Measurements from ENCODE around the gene CFAP20DC. TPM values are rescaled to one million over a fixed set of nuclear protein-coding genes. Genes with fewer than 3 reads are reported as not detected.

The CFAP20DC gene
- total RNA-seq, 1 donor from 2014 or later, result 4.2 TPM

DNA sequence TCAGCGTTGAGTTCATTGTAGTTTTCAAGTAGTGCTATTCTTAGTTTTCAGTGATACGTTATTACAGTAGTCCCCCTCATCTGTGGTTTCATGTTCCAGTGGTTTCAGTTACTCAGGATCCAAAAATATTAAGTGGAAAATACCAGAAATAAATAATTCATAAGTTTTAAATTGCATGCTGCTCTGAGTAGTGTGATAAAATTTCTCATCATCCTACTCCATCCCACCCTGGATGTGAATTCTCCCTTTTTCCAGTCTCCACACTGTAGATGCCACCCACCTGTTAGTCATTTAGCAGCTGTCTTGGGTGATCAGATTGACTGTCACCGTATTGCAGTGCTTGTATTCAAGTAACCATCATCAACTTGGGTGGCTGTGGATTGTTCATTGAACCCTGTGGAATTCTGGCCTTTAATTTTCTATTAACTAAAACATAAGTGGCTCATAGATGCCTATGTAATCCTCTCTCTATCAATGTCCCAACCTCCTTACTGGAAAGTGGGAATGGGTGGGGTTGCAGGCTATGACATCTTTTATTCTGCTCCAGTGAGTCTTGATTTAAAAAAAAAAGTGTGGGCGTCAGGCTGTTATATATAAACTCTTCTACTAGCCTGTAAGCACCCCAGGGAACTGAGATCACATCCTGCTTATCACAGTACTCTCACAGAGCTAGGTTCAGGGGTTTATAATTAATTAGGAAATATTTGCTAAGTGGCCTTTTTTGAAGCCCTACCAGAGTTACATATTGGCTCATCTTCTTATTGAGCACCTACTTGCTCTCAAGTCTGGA, 97.5 kb downstream of the CFAP20DC start:
- no peaks in the 10 kb centered on the region for H3K4me1 Mint-ChIP-seq (ENCODE audit: unreplicated experiment)
- no peak overlapping the region for H3K27ac Mint-ChIP-seq (ENCODE audit: unreplicated experiment)
- H3K27me3 Mint-ChIP-seq (ENCODE audit: unreplicated experiment), result no peaks in the 10 kb centered on the region
- H3K9me3 Mint-ChIP-seq (ENCODE audit: unreplicated experiment), result no peaks in the 10 kb centered on the region
- H3K4me3 Mint-ChIP-seq (ENCODE audit: unreplicated experiment), result no peak overlapping the region
- no peak for DNase-seq (ENCODE audit: low spot score)
- H3K36me3 Mint-ChIP-seq (ENCODE audit: low read depth, unreplicated experiment), result no peaks in the 10 kb centered on the region
- TF ChIP-seq, protein P1, sequence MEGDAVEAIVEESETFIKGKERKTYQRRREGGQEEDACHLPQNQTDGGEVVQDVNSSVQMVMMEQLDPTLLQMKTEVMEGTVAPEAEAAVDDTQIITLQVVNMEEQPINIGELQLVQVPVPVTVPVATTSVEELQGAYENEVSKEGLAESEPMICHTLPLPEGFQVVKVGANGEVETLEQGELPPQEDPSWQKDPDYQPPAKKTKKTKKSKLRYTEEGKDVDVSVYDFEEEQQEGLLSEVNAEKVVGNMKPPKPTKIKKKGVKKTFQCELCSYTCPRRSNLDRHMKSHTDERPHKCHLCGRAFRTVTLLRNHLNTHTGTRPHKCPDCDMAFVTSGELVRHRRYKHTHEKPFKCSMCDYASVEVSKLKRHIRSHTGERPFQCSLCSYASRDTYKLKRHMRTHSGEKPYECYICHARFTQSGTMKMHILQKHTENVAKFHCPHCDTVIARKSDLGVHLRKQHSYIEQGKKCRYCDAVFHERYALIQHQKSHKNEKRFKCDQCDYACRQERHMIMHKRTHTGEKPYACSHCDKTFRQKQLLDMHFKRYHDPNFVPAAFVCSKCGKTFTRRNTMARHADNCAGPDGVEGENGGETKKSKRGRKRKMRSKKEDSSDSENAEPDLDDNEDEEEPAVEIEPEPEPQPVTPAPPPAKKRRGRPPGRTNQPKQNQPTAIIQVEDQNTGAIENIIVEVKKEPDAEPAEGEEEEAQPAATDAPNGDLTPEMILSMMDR (IDR thresholded peaks at IDR 0.05; ENCODE audit: unreplicated experiment), result no peak

DNA sequence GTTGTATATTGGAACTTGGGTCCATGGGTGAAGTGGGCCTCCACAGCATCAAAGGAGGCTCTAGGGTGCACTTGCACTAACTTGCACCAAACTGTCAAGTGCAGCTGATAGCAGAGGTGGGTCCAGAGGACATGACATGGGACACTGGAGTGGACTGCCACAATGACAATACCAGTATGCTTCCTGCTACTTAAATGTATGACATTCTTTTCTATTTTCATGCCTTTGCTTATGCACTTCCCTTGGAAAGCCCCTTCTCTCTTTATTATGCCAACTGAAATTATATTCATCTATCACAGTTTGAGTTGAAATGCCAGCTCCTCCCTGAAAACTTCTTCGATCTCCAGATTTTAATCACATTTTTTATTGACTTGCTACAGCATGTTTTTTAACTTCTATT, 101.8 kb downstream of the CFAP20DC start:
- Mint-ChIP-seq H3K9me3 (ENCODE audit: unreplicated experiment) (no peaks in the 10 kb centered on the region), H3K36me3 (ENCODE audit: low read depth, unreplicated experiment) (no peaks in the 10 kb centered on the region), H3K4me3 (ENCODE audit: unreplicated experiment) (no peak overlapping the region), H3K27ac (ENCODE audit: unreplicated experiment) (no peak overlapping the region), H3K4me1 (ENCODE audit: unreplicated experiment) (no peaks in the 10 kb centered on the region), H3K27me3 (ENCODE audit: unreplicated experiment) (no peaks in the 10 kb centered on the region)
- TF ChIP-seq, protein P1 (IDR thresholded peaks at IDR 0.05; ENCODE audit: unreplicated experiment), result no peak
- DNase-seq (ENCODE audit: low spot score), result no peak

DNA sequence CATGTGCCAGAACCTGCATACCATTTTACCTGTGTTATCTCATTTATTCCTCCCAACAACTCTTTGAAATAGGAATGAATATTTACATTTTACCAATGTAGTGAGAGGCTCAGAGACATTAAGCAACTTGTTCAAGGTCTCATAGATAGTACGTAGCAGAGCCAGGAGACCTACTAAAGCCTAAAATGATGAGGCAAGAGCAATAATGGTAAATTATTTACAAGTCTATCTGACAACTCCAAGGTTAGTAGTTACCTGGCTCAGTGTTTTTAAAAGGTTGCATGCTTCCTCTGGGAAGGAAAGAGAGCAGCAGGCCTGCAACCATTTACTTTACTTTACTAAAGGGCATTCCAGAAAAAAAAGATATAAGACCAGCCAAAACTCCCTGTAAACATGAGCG, 103.0 kb downstream of the CFAP20DC start:
- Mint-ChIP-seq H3K4me3 (ENCODE audit: unreplicated experiment) (no peak overlapping the region), H3K27me3 (ENCODE audit: unreplicated experiment) (no peaks in the 10 kb centered on the region), H3K36me3 (ENCODE audit: low read depth, unreplicated experiment) (no peaks in the 10 kb centered on the region), H3K27ac (ENCODE audit: unreplicated experiment) (no peak overlapping the region), H3K9me3 (ENCODE audit: unreplicated experiment) (no peaks in the 10 kb centered on the region), H3K4me1 (ENCODE audit: unreplicated experiment) (no peaks in the 10 kb centered on the region)
- DNase-seq (ENCODE audit: low spot score), result no peak
- TF ChIP-seq, protein P1 (IDR thresholded peaks at IDR 0.05; ENCODE audit: unreplicated experiment), result no peak

DNA sequence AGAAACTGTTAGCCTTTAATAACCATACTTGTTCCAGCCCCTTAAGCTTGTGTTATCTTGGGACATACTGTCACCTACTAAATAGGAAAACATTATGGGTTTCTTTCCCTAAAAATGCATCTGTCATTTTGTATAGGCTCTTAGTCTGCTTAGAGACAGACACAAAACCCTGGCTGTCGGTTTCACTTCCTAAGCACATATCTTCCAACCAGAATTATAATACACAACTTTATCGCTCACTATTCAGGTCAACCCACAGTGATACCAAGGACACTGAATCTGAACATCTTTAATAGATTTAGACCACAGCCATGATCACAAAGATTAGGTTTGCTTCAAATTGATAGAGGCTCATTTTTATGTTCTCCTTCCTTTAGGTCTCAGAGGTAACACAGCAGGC, 111.8 kb downstream of the CFAP20DC start:
- no peaks in the 10 kb centered on the region for H3K36me3 Mint-ChIP-seq (ENCODE audit: low read depth, unreplicated experiment)
- H3K9me3 Mint-ChIP-seq (ENCODE audit: unreplicated experiment), result no peaks in the 10 kb centered on the region
- TF ChIP-seq, protein P1 (IDR thresholded peaks at IDR 0.05; ENCODE audit: unreplicated experiment), result no peak
- DNase-seq (ENCODE audit: low spot score), result no peak
- no peaks in the 10 kb centered on the region for H3K4me1 Mint-ChIP-seq (ENCODE audit: unreplicated experiment)
- H3K27ac Mint-ChIP-seq (ENCODE audit: unreplicated experiment), result no peak overlapping the region
- H3K4me3 Mint-ChIP-seq (ENCODE audit: unreplicated experiment), result no peak overlapping the region
- no peaks in the 10 kb centered on the region for H3K27me3 Mint-ChIP-seq (ENCODE audit: unreplicated experiment)

DNA sequence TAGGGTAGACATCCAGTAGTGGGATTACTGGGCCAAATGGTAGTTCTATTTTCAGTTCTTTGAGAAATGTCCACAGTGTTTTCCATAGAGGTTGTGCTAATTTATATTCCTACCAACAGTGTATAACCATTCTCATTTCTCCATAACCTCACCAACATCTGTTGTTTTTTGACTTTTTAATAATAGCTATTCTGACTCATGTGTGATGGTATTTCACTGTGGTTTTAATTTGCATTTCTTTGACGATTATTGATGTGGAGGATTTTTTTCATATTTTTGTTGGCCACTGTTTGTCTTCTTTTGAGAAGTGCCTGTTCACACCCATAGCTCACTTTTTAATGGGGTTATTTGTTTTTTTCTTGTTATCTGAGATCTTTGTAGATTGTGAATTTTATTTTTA, 125.2 kb downstream of the CFAP20DC start:
- no peaks in the 10 kb centered on the region for H3K36me3 Mint-ChIP-seq (ENCODE audit: low read depth, unreplicated experiment)
- H3K4me3 Mint-ChIP-seq (ENCODE audit: unreplicated experiment), result no peak overlapping the region
- no peak overlapping the region for H3K27ac Mint-ChIP-seq (ENCODE audit: unreplicated experiment)
- no peak for DNase-seq (ENCODE audit: low spot score)
- H3K4me1 Mint-ChIP-seq (ENCODE audit: unreplicated experiment), result no peaks in the 10 kb centered on the region
- H3K27me3 Mint-ChIP-seq (ENCODE audit: unreplicated experiment), result peaks cover 3% of the 10 kb centered on the region
- no peaks in the 10 kb centered on the region for H3K9me3 Mint-ChIP-seq (ENCODE audit: unreplicated experiment)
- TF ChIP-seq, protein P1 (IDR thresholded peaks at IDR 0.05; ENCODE audit: unreplicated experiment), result no peak
